GM13977 (cell line): Measurements from ENCODE around the gene FREM2.
A peak's percentile ranks its signal among the peaks of the same experiment; 100 is the strongest.

Experiments used
- DNase-seq: peaks from one replicate; pipeline ENCODE4 v3.0.0; 2012; ENCODE audit warnings: low spot score
- in situ Hi-C: fragments of 300-500 bp; cut with MboI; formaldehyde crosslinking; loops from one replicate; pipeline ENCODE4 v1.12.0; 2022; ENCODE audit warnings: low sequenced_read_pairs, low pct_unique_long_range_greater_than_20kb, mixed read lengths, inconsistent platforms; ENCODE audit not compliant: unreplicated experiment
- TF ChIP-seq, protein P1 (sequence below): IDR thresholded peaks from 2 replicates; pipeline ENCODE4 v1.5.1; 2012; ENCODE audit warnings: mild to moderate bottlenecking, control low read depth; ENCODE audit not compliant: insufficient read depth; ENCODE audit errors: extremely low read depth, missing control alignments

FREM2 gene

DNA sequence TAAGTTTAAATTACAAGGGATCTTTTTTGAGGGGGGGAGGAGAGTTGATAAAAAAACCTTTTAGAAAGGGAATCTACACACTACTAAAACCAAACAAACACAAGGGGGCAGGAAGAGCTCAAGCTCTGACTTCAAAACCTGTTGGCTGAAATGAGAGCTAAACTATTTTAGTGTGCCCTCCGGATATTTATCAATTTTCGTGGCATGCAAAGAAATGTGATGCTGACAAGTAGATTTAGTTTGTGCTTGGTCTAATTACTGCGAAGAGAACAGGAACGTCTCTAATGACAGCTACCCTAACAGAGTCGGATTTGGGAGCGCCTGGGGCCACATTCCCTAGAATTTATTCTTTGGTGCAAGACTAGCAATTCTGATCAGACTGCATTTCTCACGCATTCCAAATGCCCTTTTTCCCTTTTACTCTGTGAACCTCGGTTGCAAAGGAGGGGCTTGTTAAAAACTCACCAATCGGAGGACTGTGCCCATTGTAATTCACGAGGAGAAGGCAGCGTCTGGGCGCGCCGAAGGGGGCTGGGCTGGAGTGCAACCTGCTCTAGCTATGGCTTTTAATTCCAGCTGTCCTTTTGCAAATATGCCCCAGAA is 802 bp upstream of the FREM2 start:
- peak; percentile 30 for DNase-seq
- in situ Hi-C loops, result no loop called here
- TF ChIP-seq, protein P1, sequence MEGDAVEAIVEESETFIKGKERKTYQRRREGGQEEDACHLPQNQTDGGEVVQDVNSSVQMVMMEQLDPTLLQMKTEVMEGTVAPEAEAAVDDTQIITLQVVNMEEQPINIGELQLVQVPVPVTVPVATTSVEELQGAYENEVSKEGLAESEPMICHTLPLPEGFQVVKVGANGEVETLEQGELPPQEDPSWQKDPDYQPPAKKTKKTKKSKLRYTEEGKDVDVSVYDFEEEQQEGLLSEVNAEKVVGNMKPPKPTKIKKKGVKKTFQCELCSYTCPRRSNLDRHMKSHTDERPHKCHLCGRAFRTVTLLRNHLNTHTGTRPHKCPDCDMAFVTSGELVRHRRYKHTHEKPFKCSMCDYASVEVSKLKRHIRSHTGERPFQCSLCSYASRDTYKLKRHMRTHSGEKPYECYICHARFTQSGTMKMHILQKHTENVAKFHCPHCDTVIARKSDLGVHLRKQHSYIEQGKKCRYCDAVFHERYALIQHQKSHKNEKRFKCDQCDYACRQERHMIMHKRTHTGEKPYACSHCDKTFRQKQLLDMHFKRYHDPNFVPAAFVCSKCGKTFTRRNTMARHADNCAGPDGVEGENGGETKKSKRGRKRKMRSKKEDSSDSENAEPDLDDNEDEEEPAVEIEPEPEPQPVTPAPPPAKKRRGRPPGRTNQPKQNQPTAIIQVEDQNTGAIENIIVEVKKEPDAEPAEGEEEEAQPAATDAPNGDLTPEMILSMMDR, result no peak

DNA sequence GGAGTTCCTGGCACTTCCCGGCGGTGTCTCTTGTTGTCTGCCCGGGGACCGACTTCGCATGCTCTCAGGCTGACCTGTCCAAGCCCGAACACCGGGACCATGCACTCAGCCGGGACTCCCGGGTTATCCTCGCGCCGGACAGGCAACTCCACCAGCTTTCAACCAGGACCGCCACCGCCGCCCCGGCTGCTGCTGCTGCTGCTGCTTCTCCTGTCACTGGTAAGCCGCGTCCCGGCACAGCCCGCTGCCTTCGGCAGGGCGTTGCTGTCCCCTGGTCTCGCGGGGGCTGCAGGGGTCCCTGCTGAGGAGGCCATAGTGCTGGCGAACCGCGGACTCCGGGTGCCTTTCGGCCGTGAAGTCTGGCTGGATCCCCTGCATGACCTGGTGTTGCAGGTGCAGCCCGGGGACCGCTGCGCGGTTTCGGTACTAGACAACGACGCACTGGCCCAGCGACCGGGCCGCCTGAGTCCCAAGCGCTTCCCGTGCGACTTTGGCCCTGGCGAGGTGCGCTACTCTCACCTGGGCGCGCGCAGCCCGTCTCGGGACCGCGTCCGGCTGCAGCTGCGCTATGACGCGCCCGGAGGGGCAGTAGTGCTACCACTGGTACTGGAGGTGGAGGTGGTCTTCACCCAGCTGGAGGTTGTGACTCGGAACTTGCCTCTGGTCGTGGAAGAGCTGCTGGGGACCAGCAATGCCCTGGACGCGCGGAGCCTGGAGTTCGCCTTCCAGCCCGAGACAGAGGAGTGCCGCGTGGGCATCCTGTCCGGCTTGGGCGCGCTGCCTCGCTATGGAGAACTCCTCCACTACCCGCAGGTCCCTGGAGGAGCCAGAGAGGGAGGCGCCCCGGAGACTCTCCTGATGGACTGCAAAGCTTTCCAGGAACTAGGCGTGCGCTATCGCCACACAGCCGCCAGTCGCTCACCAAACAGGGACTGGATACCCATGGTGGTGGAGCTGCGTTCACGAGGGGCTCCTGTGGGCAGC is 661 bp downstream of the FREM2 start:
- in situ Hi-C loops, result no loop called here
- DNase-seq, result no peak
- TF ChIP-seq, protein P1, result no peak

DNA sequence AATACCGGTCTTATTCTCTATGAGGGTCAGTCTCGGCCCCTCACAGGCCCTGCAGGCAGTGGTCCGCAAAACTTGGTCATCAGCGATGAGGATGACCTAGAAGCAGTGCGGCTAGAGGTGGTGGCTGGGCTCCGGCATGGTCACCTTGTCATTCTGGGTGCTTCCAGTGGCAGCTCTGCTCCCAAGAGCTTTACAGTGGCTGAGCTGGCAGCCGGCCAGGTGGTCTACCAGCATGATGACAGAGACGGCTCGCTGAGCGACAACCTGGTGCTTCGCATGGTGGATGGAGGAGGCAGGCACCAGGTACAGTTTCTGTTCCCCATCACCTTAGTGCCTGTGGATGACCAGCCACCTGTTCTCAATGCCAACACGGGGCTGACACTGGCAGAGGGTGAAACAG is 1.8 kb downstream of the FREM2 start:
- DNase-seq, result no peak
- TF ChIP-seq, protein P1, result no peak
- in situ Hi-C loops, result no loop called here

DNA sequence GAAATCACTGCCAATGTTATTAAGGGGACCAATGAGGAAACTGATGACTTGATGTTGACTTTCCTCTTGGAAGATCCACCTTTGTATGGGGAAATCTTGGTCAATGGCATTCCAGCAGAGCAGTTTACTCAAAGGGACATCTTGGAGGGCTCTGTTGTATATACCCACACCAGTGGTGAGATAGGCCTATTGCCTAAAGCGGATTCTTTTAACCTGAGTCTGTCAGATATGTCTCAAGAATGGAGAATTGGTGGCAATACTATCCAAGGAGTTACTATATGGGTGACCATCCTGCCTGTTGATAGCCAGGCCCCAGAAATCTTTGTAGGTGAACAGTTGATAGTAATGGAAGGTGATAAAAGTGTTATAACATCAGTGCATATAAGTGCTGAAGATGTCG is 3.4 kb downstream of the FREM2 start:
- in situ Hi-C loops, result no loop called here
- DNase-seq, result no peak
- TF ChIP-seq, protein P1, result no peak

DNA sequence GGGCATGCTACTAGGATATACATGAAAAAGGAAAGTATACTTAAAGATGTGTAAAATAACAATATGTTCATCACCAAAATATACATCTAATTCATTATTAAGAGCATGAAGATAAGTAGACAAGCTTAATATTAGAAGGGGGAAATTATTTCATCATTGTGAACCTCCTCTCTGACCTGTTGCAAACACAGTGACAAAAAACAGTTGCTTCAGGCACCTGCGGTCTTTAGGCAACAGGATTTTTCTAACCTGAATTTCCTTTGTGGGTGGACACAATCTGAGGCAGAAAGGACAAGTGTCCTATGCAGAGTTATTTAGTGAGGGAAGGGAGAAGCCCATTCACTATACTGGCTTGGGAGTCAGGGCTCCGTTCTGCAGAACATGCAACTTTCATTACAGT is 6.3 kb downstream of the FREM2 start:
- DNase-seq, result no peak
- in situ Hi-C loops, result no loop called here
- TF ChIP-seq, protein P1, result no peak

DNA sequence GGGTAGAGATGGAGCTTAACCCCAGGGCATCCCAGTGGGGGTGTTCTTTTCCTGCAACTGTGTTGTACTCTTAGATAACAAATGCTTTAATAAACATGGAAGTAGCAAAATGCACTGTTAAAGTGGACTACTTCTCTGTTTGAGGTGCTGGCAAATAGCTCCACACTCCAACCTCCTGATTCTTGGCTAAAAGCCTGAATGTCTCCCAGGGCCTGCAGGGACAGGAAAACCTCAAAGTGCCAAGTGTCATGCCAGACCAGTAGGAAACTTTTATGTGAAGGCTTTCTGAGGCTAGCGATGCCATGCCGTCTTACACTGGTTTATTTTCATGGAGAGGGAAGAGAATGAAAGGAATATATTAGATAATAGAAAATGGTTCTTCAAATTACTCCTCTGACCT is 6.8 kb downstream of the FREM2 start:
- in situ Hi-C loops, result no loop called here
- DNase-seq, result no peak
- TF ChIP-seq, protein P1, result no peak
